ENCODE measurements around the gene ACVRL1. TPM values are rescaled to one million over a fixed set of nuclear protein-coding genes. Genes with fewer than 3 reads are reported as not detected.

The ACVRL1 gene
- polyA plus RNA-seq, 3 donors: 12.9 to 61.5 (median 59.9) TPM

- H3K27ac ChIP-seq (ENCODE audit: low read depth, low read length): no peak overlapping the region
- whole genome bisulfite sequencing, 3 donors: 19 to 23% (median 21%) methylated on average over 27 to 31 of the region's 31 CpGs
Measured at GRCh38 chr12:51923506-51924365, 16.4 kb downstream of the ACVRL1 start.

- H3K27ac ChIP-seq (ENCODE audit: low read depth, low read length): no peak overlapping the region
- WGBS, 3 donors: 80 to 90% (median 81%) methylated on average over 5 of the region's 5 CpGs
Measured at GRCh38 chr12:51924551-51925319, 17.4 kb downstream of the ACVRL1 start.

- 57 to 70% (median 61%) methylated on average over 3 of the region's 3 CpGs for WGBS, 3 donors
- H3K27ac ChIP-seq (ENCODE audit: low read depth, low read length): no peak overlapping the region
Measured at GRCh38 chr12:51925346-51926063, 18.2 kb downstream of the ACVRL1 start.

- WGBS, 3 donors: 42 to 57% (median 57%) methylated on average over 8 of the region's 8 CpGs
- no peak overlapping the region for H3K27ac ChIP-seq (ENCODE audit: low read depth, low read length)
Measured at GRCh38 chr12:51926064-51926632, 18.8 kb downstream of the ACVRL1 start.

- H3K27ac ChIP-seq (ENCODE audit: low read depth, low read length): no peak overlapping the region
- 68 to 89% (median 86%) methylated on average over 2 of the region's 2 CpGs for WGBS, 3 donors
Measured at GRCh38 chr12:51926718-51927117, 19.4 kb downstream of the ACVRL1 start.

DNA sequence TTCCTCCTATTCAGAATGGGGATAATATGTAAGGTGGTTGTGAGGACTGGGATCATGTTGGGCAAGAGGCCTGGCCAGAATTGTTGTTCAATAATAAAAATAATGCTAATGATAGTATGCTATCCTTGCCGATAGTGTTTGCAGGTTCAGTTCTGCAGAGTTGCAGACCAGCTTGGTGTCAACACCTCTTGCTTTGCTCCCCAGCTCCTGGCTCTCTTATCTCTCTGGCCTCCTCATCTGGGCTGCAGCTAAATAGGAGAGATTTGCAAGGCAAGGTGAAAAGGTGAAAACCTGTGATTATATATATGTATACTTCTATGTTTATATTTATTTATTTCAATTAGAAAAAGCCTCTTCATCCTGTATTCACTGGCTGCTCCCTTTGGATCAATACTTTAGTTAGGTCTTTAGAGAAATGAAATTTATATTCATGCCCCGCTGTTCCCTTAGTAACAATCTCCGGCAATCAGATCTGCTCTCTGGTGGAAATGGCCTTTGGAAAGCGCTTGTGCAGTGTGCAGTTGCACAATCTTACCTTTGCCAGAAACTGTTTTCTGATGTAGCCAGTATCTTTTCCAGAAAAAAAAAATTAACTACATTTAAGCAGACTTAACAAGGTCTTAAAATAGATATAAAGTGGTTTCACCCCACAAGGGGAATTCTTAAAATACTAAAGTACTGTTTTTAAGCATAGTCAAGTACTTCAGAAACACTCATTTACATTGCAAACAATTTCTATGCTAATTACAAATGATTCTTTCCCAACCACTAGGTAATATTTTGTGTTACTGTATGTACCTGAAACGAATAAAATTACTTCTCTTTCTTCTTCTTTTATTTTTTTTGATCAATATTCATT lies 25.1 kb downstream of the ACVRL1 start:
- WGBS, 3 donors: 22 to 70% (median 66%) methylated on average over 5 of the region's 5 CpGs
- no peak overlapping the region for H3K27ac ChIP-seq (ENCODE audit: low read depth, low read length)

GRCh38 chr12:51934080-51934479 lies 26.8 kb downstream of the ACVRL1 start:
- 82 to 93% (median 92%) methylated on average over 4 of the region's 4 CpGs for WGBS, 3 donors
- H3K27ac ChIP-seq (ENCODE audit: low read depth, low read length): no peak overlapping the region

DNA sequence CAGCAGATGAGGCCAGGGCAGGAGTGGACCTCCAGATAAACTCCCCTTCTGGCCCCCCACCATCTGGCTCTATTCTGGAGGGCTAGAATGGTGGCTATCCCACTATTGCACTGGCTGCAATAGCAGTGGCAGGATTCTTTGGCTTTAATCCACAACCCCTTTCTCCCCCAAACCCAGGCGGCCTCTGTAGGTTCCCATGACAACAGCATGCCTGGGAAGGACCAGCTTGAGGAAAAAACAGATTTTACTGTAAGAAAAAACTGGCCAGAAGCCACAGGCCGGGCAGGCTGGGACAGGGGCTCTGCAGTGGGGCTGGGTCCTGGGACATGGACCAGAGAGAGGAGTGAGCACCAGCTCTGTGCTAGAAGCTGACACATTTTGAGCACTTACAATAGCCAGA lies 30.6 kb downstream of the ACVRL1 start:
- WGBS, 3 donors: 57 to 70% (median 68%) methylated on average over 2 of the region's 2 CpGs
- H3K27ac ChIP-seq (ENCODE audit: low read depth, low read length): no peak overlapping the region

GRCh38 chr12:51938726-51939125 lies 31.4 kb downstream of the ACVRL1 start:
- no peak overlapping the region for H3K27ac ChIP-seq (ENCODE audit: low read depth, low read length)
- 92 to 97% (median 93%) methylated on average over 6 of the region's 6 CpGs for WGBS, 3 donors

GRCh38 chr12:51941011-51941581 lies 33.8 kb downstream of the ACVRL1 start:
- no peak overlapping the region for H3K27ac ChIP-seq (ENCODE audit: low read depth, low read length)
- 27 to 48% (median 47%) methylated on average over 15 of the region's 15 CpGs for WGBS, 3 donors

- WGBS, 3 donors: 46 to 69% (median 47%) methylated on average over 4 of the region's 4 CpGs
- no peak overlapping the region for H3K27ac ChIP-seq (ENCODE audit: low read depth, low read length)
Measured at GRCh38 chr12:51941604-51942003, 34.3 kb downstream of the ACVRL1 start.

GRCh38 chr12:51942056-51942455 lies 34.8 kb downstream of the ACVRL1 start:
- no peak overlapping the region for H3K27ac ChIP-seq (ENCODE audit: low read depth, low read length)
- WGBS, 3 donors: 88 to 96% (median 90%) methylated on average over 7 of the region's 7 CpGs

- 91 to 94% (median 94%) methylated on average over 6 of the region's 6 CpGs for WGBS, 3 donors
Measured at GRCh38 chr12:51942501-51943000, 35.2 kb downstream of the ACVRL1 start.

DNA sequence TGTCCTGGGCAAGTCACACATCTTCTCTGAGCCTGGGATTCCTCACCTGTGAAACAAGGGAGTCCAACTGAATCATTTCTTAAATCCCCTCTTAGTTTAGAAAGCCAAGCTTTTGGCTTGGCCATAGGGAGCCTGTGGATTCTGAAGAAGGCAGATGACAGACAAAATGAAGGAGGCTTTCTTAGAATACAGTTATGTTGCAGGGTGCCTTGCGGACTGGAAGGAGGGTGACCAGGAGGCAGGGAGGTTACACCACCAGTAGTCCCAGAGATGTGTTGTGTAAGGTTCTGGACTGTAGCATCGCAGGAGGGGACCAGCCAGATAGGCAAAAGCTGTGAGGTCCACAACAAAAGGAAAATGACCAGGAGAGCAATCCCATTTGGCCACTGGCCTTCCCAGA lies 36.0 kb downstream of the ACVRL1 start:
- WGBS, 3 donors: 96 to 100% (median 97%) methylated on average over 2 of the region's 2 CpGs
- H3K27ac ChIP-seq (ENCODE audit: low read depth, low read length): no peak overlapping the region

More at GRCh38 chr12:51942501-51943000, 35.2 kb downstream of the ACVRL1 start:
- no peak overlapping the region for H3K27ac ChIP-seq (ENCODE audit: low read depth, low read length)

GRCh38 chr12:51944608-51945233 lies 37.4 kb downstream of the ACVRL1 start:
- no peak overlapping the region for H3K27ac ChIP-seq (ENCODE audit: low read depth, low read length)
- 89 to 94% (median 90%) methylated on average over 1 of the region's 1 CpG for WGBS, 3 donors

GRCh38 chr12:51947246-51947996 lies 40.1 kb downstream of the ACVRL1 start:
- H3K27ac ChIP-seq (ENCODE audit: low read depth, low read length): no peak overlapping the region
- 94 to 95% (median 94%) methylated on average over 8 of the region's 8 CpGs for WGBS, 3 donors

Measured in adipose tissue (tissue), 3 donors.